Measurements from ENCODE around the gene ABCA7.
"Not testable (repeated sequence)": the region's sequence is repeated elsewhere in the genome, so short reads cannot be mapped to it uniquely, and the experiment has no call there.

The ABCA7 gene

GRCh38 chr19:1016647-1017114 is 23.2 kb upstream of the ABCA7 start:
- DNase-seq (ENCODE audit: low spot score): no peak

- no peak for DNase-seq (ENCODE audit: low spot score)
Measured at GRCh38 chr19:1017115-1017905, 22.6 kb upstream of the ABCA7 start.

- no peak for DNase-seq (ENCODE audit: low spot score)
Measured at GRCh38 chr19:1017906-1018305, 22.0 kb upstream of the ABCA7 start.

GRCh38 chr19:1018393-1018792 is 21.5 kb upstream of the ABCA7 start:
- DNase-seq (ENCODE audit: low spot score): no peak

- no peak for DNase-seq (ENCODE audit: low spot score)
Measured at GRCh38 chr19:1018932-1019615, 20.8 kb upstream of the ABCA7 start.

GRCh38 chr19:1019616-1019961 is 20.3 kb upstream of the ABCA7 start:
- DNase-seq (ENCODE audit: low spot score): no peak

- no peak for DNase-seq (ENCODE audit: low spot score)
Measured at GRCh38 chr19:1019980-1020867, 19.7 kb upstream of the ABCA7 start.

GRCh38 chr19:1020868-1021425 is 19.0 kb upstream of the ABCA7 start, which contains the start of gene TMEM259:
TSS of gene TMEM259 (minus strand) at chr19:1021123. CDS start at chr19:1020996, 127 bp downstream.
- peak; percentile 97 for DNase-seq (ENCODE audit: low spot score)

GRCh38 chr19:1023883-1024188 is 16.1 kb upstream of the ABCA7 start:
- not testable (repeated sequence) for DNase-seq (ENCODE audit: low spot score)

- DNase-seq (ENCODE audit: low spot score): not testable (repeated sequence)
Measured at GRCh38 chr19:1025080-1025479, 14.8 kb upstream of the ABCA7 start.

GRCh38 chr19:1025960-1026782 is 13.7 kb upstream of the ABCA7 start, which contains the start of gene CNN2:
TSS of gene CNN2 (plus strand) at chr19:1026608. CDS start at chr19:1026662, 54 bp downstream.
- DNase-seq (ENCODE audit: low spot score): peak; percentile 66

- DNase-seq (ENCODE audit: low spot score): no peak
Measured at GRCh38 chr19:1026783-1027649, 12.9 kb upstream of the ABCA7 start.

GRCh38 chr19:1027650-1028061 is 12.3 kb upstream of the ABCA7 start:
- DNase-seq (ENCODE audit: low spot score): no peak

GRCh38 chr19:1028062-1028926 is 11.6 kb upstream of the ABCA7 start:
- DNase-seq (ENCODE audit: low spot score): no peak

- DNase-seq (ENCODE audit: low spot score): no peak
Measured at GRCh38 chr19:1032264-1032867, 7.5 kb upstream of the ABCA7 start.

- no peak for DNase-seq (ENCODE audit: low spot score)
Measured at GRCh38 chr19:1035998-1036621, 3.8 kb upstream of the ABCA7 start.

GRCh38 chr19:1037621-1038064 is 2.3 kb upstream of the ABCA7 start:
- DNase-seq (ENCODE audit: low spot score): no peak

GRCh38 chr19:1038978-1039645 is 795 bp upstream of the ABCA7 start:
- peak; percentile 41 for DNase-seq (ENCODE audit: low spot score)

All from cerebellar cortex (tissue), 1 donor.